IMR-90 (cell line): ENCODE measurements around the gene CDCP2. TPM values are rescaled to one million over a fixed set of nuclear protein-coding genes. Genes with fewer than 3 reads are reported as not detected.

Experiments
- ATAC-seq: fragments of 200-7000 bp; cut with Tn5 transposase; 2 replicates; pipeline ENCODE4 v1.9.1; 2020; ENCODE audit warnings: low read depth, mild to moderate bottlenecking, moderate library complexity
- BruUV-seq: library from RNA; stranded (reverse); fragments of 400-500 nt; replicated peaks from 2 replicates; lab custom pipeline; 2021; lab: Mats Ljungman, UMichigan
- CTCF ChIA-PET: fragments of 300-600 bp; formaldehyde crosslinking; extraction: SDS; loops from one replicate; lab custom pipeline; 2021; ENCODE audit warnings: antibody characterized with exemption; lab: Yijun Ruan, JAX
- POLR2A ChIA-PET: fragments of 300-600 bp; sonication (Branson Sonifier 250); formaldehyde crosslinking; loops from one replicate; lab custom pipeline; 2022; ENCODE audit warnings: antibody characterized with exemption; ENCODE audit not compliant: unreplicated experiment; lab: Charles Lee
- DNase-seq: peaks from one replicate; pipeline ENCODE4 v3.0.0; 2013
- H2AFZ ChIP-seq: replicated peaks from 2 replicates; pipeline ENCODE3; 2013; ENCODE audit warnings: low read length, mild to moderate bottlenecking; ENCODE audit not compliant: poor library complexity
- H2AK5ac ChIP-seq: 2 replicates; pipeline ENCODE4 v1.6.1; 2013; ENCODE audit warnings: low read depth, low read length, inconsistent platforms
- H2AK9ac ChIP-seq: replicated peaks from 2 replicates; pipeline ENCODE3; 2013; ENCODE audit warnings: mild to moderate bottlenecking, low read depth, low read length, moderate library complexity; ENCODE audit not compliant: poor library complexity
- H2BK120ac ChIP-seq: 2 replicates; pipeline ENCODE4 v1.6.1; 2013; ENCODE audit warnings: low read depth, low read length, inconsistent platforms
- H2BK15ac ChIP-seq: 3 replicates; pipeline ENCODE4 v1.6.1; 2013; ENCODE audit warnings: low read depth, low read length, inconsistent platforms
- H2BK20ac ChIP-seq: 2 replicates; pipeline ENCODE4 v1.6.1; 2013; ENCODE audit warnings: low read depth, mild to moderate bottlenecking, inconsistent platforms, low read length, moderate library complexity
- H2BK5ac ChIP-seq: 2 replicates; pipeline ENCODE4 v1.6.1; 2013; ENCODE audit warnings: mild to moderate bottlenecking, low read depth, low read length, inconsistent platforms; ENCODE audit not compliant: poor library complexity, severe bottlenecking
- H3K14ac ChIP-seq: replicated peaks from 2 replicates; pipeline ENCODE4 v1.6.1; 2013; ENCODE audit warnings: low read depth, low read length, inconsistent platforms
- H3K18ac ChIP-seq: 2 replicates; pipeline ENCODE4 v1.6.1; 2013; ENCODE audit warnings: low read depth, low read length, control low read depth
- H3K23ac ChIP-seq: 2 replicates; pipeline ENCODE4 v1.6.1; 2013; ENCODE audit warnings: low read depth, low read length, inconsistent platforms
- H3K27ac ChIP-seq: 2 replicates; pipeline ENCODE4 v1.5.1; 2013; ENCODE audit warnings: mild to moderate bottlenecking, control low read depth, low read length; ENCODE audit not compliant: insufficient read depth
- H3K27me3 ChIP-seq: 2 replicates; pipeline ENCODE4 v1.6.1; 2013; ENCODE audit warnings: low read length; ENCODE audit not compliant: control insufficient read depth, insufficient read depth
- H3K36me3 ChIP-seq: 2 replicates; pipeline ENCODE4 v1.6.1; 2013; ENCODE audit warnings: low read length, mixed read lengths; ENCODE audit not compliant: control insufficient read depth, insufficient read depth
- H3K4ac ChIP-seq: 2 replicates; pipeline ENCODE4 v1.6.1; 2013; ENCODE audit warnings: low read depth, low read length, inconsistent platforms
- H3K4me1 ChIP-seq: 2 replicates; pipeline ENCODE4 v1.6.1; 2013; ENCODE audit warnings: low read length, mixed read lengths; ENCODE audit not compliant: control insufficient read depth, insufficient read depth
- H3K4me2 ChIP-seq: 2 replicates; pipeline ENCODE4 v1.6.1; 2013; ENCODE audit warnings: low read depth, mild to moderate bottlenecking, control low read depth, low read length, moderate library complexity
- H3K4me3 ChIP-seq: 2 replicates; pipeline ENCODE4 v1.5.1; 2013; ENCODE audit warnings: low read depth, mild to moderate bottlenecking, control low read depth, low read length, moderate library complexity; ENCODE audit not compliant: insufficient read depth
- H3K56ac ChIP-seq: 2 replicates; pipeline ENCODE4 v1.6.1; 2013; ENCODE audit warnings: low read length, inconsistent platforms; ENCODE audit not compliant: insufficient read depth; ENCODE audit errors: extremely low read depth
- H3K79me1 ChIP-seq, 2 experiments: 2 replicates each; pipeline ENCODE4 v1.6.1; 2013; ENCODE audit warnings: low read length in 2 of 2, inconsistent platforms in 1 of 2, low read depth in 1 of 2
- H3K9ac ChIP-seq: 2 replicates; pipeline ENCODE4 v1.6.1; 2013; ENCODE audit warnings: low read depth, low read length, control low read depth
- H3K9me1 ChIP-seq: 2 replicates; pipeline ENCODE4 v1.6.1; 2013; ENCODE audit warnings: low read length, inconsistent platforms; ENCODE audit not compliant: insufficient read depth
- H3K9me3 ChIP-seq: 2 replicates; pipeline ENCODE4 v1.6.1; 2013; ENCODE audit warnings: low read length; ENCODE audit not compliant: control insufficient read depth, insufficient read depth
- H4K20me1 ChIP-seq: 2 replicates; pipeline ENCODE4 v1.6.1; 2013; ENCODE audit warnings: low read length, inconsistent platforms; ENCODE audit not compliant: insufficient read depth
- H4K5ac ChIP-seq: 2 replicates; pipeline ENCODE4 v1.6.1; 2013; ENCODE audit warnings: mild to moderate bottlenecking, low read depth, low read length, control low read depth
- H4K8ac ChIP-seq, 2 experiments: 2 replicates each; pipeline ENCODE4 v1.6.1; 2013; ENCODE audit warnings: low read depth in 2 of 2, low read length in 2 of 2, control low read depth in 1 of 2, inconsistent platforms in 1 of 2
- H4K91ac ChIP-seq: 2 replicates; pipeline ENCODE4 v1.6.1; 2013; ENCODE audit warnings: low read depth, low read length, inconsistent platforms; ENCODE audit not compliant: insufficient read depth
- BHLHE40 ChIP-seq: fragments of 150-350 bp; IDR thresholded peaks from 2 replicates; pipeline ENCODE4 v1.6.1; 2016; ENCODE audit warnings: mild to moderate bottlenecking, low read depth, low read length
- CEBPB ChIP-seq: IDR thresholded peaks from 2 replicates; pipeline ENCODE4 v1.6.1; 2012; ENCODE audit warnings: low read depth, low read length, improper control_type of control experiment
- CHD1 ChIP-seq: IDR thresholded peaks from 2 replicates; pipeline ENCODE4 v1.6.1; 2012; ENCODE audit warnings: low read depth, low read length, improper control_type of control experiment
- CTCF ChIP-seq: conservative IDR thresholded peaks from 2 replicates; pipeline ENCODE4 v1.5.1; 2012; ENCODE audit warnings: mild to moderate bottlenecking, low read depth, low read length, improper control_type of control experiment
- ELK1 ChIP-seq: fragments of 150-350 bp; IDR thresholded peaks from 2 replicates; pipeline ENCODE4 v1.6.1; 2016; ENCODE audit warnings: low read depth, mild to moderate bottlenecking, low read length, moderate library complexity, borderline replicate concordance
- FOS ChIP-seq: fragments of 150-350 bp; IDR thresholded peaks from 2 replicates; pipeline ENCODE4 v1.6.1; 2016; ENCODE audit warnings: low read depth, low read length
- MAFK ChIP-seq: IDR thresholded peaks from 2 replicates; pipeline ENCODE4 v1.6.1; 2012; ENCODE audit warnings: low read depth, low read length, improper control_type of control experiment
- MAZ ChIP-seq: IDR thresholded peaks from 2 replicates; pipeline ENCODE4 v1.6.1; 2012; ENCODE audit warnings: low read depth, mild to moderate bottlenecking, low read length, improper control_type of control experiment, moderate library complexity, borderline replicate concordance
- MXI1 ChIP-seq: IDR thresholded peaks from 2 replicates; pipeline ENCODE4 v1.6.1; 2012; ENCODE audit warnings: low read depth, mild to moderate bottlenecking, low read length, moderate library complexity, borderline replicate concordance
- NFE2L2 ChIP-seq: fragments of 150-350 bp; IDR thresholded peaks from 2 replicates; pipeline ENCODE4 v1.6.1; 2016; ENCODE audit warnings: low read depth, mild to moderate bottlenecking, low read length
- POLR2A ChIP-seq: IDR thresholded peaks from 2 replicates; pipeline ENCODE4 v1.6.1; 2012; ENCODE audit warnings: mild to moderate bottlenecking, low read depth, low read length
- RAD21 ChIP-seq: IDR thresholded peaks from 2 replicates; pipeline ENCODE4 v1.6.1; 2012; ENCODE audit warnings: low read length, improper control_type of control experiment
- RCOR1 ChIP-seq: IDR thresholded peaks from 2 replicates; pipeline ENCODE4 v1.6.1; 2012; ENCODE audit warnings: mild to moderate bottlenecking, low read length, improper control_type of control experiment; ENCODE audit not compliant: insufficient replicate concordance
- RFX5 ChIP-seq: IDR thresholded peaks from 2 replicates; pipeline ENCODE4 v1.8.0; 2012; ENCODE audit warnings: low read depth, mild to moderate bottlenecking, low read length, moderate library complexity
- SMC3 ChIP-seq: fragments of 150-350 bp; IDR thresholded peaks from 2 replicates; pipeline ENCODE4 v1.6.1; 2016; ENCODE audit warnings: low read depth, mild to moderate bottlenecking, antibody characterized with exemption, low read length, moderate library complexity
- USF2 ChIP-seq: fragments of 150-350 bp; IDR thresholded peaks from 2 replicates; pipeline ENCODE4 v1.6.1; 2017; ENCODE audit warnings: mild to moderate bottlenecking, antibody characterized with exemption, low read length, low read depth
- WGBS, 2 experiments: methylation state at CpG; one replicate each; pipeline versions ENCODE4 v1.1.5 to v1.1.7; 2013; ENCODE audit warnings: missing lambda C conversion rate in 2 of 2; ENCODE audit not compliant: insufficient read length in 1 of 2; ENCODE audit errors: extremely low coverage in 2 of 2; 5-methylcytosine and 5-hydroxymethylcytosine counted together
- dilution Hi-C: fragments of 300-500 bp; cut with HindIII; formaldehyde crosslinking; loops from one replicate; pipeline ENCODE4 v1.14.3; 2018; ENCODE audit warnings: low sequenced_read_pairs; ENCODE audit not compliant: unreplicated experiment
- in situ Hi-C: fragments of 300-500 bp; cut with MboI; formaldehyde crosslinking; loops from 3 replicates; pipeline ENCODE4 v1.14.3; 2019; ENCODE audit warnings: low sequenced_read_pairs, inconsistent platforms, mixed read lengths
- intact Hi-C: fragments of 100-400 bp; cut with micrococcal nuclease; formaldehyde crosslinking; loops from 2 replicates; pipeline ENCODE4 v1.10.0; 2022
- polyA plus RNA-seq, 3 experiments: library from polyadenylated mRNA; depleted of rRNA; stranded (reverse); fragments of >200 nt; gene quantifications; 2 replicates each; pipeline ENCODE4 v1.2.3, GENCODE V29; 2012; ENCODE audit warnings: low replicate concordance in 1 of 3
- total RNA-seq: library from RNA; depleted of rRNA; stranded (reverse); fragments of >200 nt; gene quantifications from 2 replicates; pipeline ENCODE4 v1.2.3, GENCODE V29; 2012

Gene CDCP2
- total and polyA plus RNA-seq, 2 of the 4 experiments (the other 2 are of a cell fraction) = not detected

GRCh38 chr1:54188291-54188690 lies 35.5 kb upstream of the CDCP2 start:
- H3K36me3 ChIP-seq = peaks cover under 1% of the 10 kb centered on the region; the same call in 1 of the 2 replicates
- H2AK9ac ChIP-seq = no peak overlapping the region
- H2AFZ ChIP-seq = no peak overlapping the region
- no peak overlapping the region for H3K9ac ChIP-seq
- no peak overlapping the region for H2BK20ac ChIP-seq
- no peak overlapping the region for H4K91ac ChIP-seq
- H4K5ac ChIP-seq = no peak overlapping the region
- ChIA-PET POLR2A (no interaction called here), CTCF (no interaction called here)
- H3K18ac ChIP-seq = no peak overlapping the region
- dilution Hi-C loops (no loop called here), intact Hi-C loops (no loop called here), in situ Hi-C loops (no loop called here)
- no peak overlapping the region for H2BK15ac ChIP-seq
- TF ChIP-seq SMC3 = no peak
- no peak for TF ChIP-seq MAZ
- TF ChIP-seq ELK1 = no peak
- no peak for TF ChIP-seq CEBPB
- TF ChIP-seq NFE2L2 = no peak
- no peak for TF ChIP-seq RFX5
- TF ChIP-seq RAD21 = no peak
- TF ChIP-seq CTCF = no peak
- TF ChIP-seq MAFK = no peak
- no peak for TF ChIP-seq CHD1
- TF ChIP-seq FOS = no peak
- no peak for TF ChIP-seq MXI1
- TF ChIP-seq RCOR1 = no peak
- TF ChIP-seq USF2 = no peak
- TF ChIP-seq BHLHE40 = no peak
- no peak for TF ChIP-seq POLR2A
- no peak overlapping the region for H4K8ac ChIP-seq
- H3K9me1 ChIP-seq = peaks cover 9% of the 10 kb centered on the region; the same call in 1 of the 2 replicates
- no peak overlapping the region for H3K14ac ChIP-seq
- peak; percentile 56 for DNase-seq
- no peak overlapping the region for H3K4ac ChIP-seq
- no peaks in the 10 kb centered on the region for H3K27me3 ChIP-seq
- no peak overlapping the region for H3K4me2 ChIP-seq
- H2BK120ac ChIP-seq = no peak overlapping the region
- ATAC-seq = peak; percentile 67
- no peaks in the 10 kb centered on the region for H3K9me3 ChIP-seq
- BruUV-seq = no TSS peak
- H3K4me1 ChIP-seq = peaks cover 1% of the 10 kb centered on the region; the same call in 1 of the 2 replicates
- H2AK5ac ChIP-seq = no peak overlapping the region
- WGBS, 2 experiments = no CpG with 5 or more reads among the region's 1 CpG
- no peak overlapping the region for H3K56ac ChIP-seq
- no peaks in the 10 kb centered on the region for H4K20me1 ChIP-seq
- no peak overlapping the region for H3K27ac ChIP-seq
- H3K79me1 ChIP-seq = no peaks in the 10 kb centered on the region
- H2BK5ac ChIP-seq = no peak overlapping the region
- no peak overlapping the region for H3K4me3 ChIP-seq
- H3K23ac ChIP-seq = no peak overlapping the region
